K562 (cell line): ENCODE measurements around the gene KDM2A. TPM values are rescaled to one million over a fixed set of nuclear protein-coding genes. Genes with fewer than 3 reads are reported as not detected.

ENCODE experiments used
- ZBTB40 ChIP-seq, 2 experiments: fragments of 450-650 bp in 1 of 2; sonication (generic) in 1 of 2; formaldehyde crosslinking in 1 of 2; IDR thresholded peaks; 2 replicates each; pipeline versions ENCODE4 v1.7.1 to v1.9.0; 2016 to 2022; ENCODE audit warnings: inconsistent platforms in 1 of 2, mild to moderate bottlenecking in 1 of 2, missing genetic modification reagents in 1 of 2
- polyA plus RNA-seq, 8 experiments: library from polyadenylated mRNA; depleted of rRNA in 4 of 8; stranded (reverse) in 5 of 8; unstranded in 3 of 8; fragments of >200 nt; fragmentation: Nextera tagmentation in 2 of 8; fragmentation: Illumina TruSeq in 1 of 8; extraction: Ambion mirVana in 2 of 8; extraction: Trizol in 1 of 8; gene quantifications; 2 replicates each; pipeline versions ENCODE4 v1.2.1 to v1.2.3, GENCODE V29; 2011 to 2014; ENCODE audit warnings: inconsistent platforms in 1 of 8, missing spikeins in 1 of 8
- total RNA-seq, 7 experiments: library from RNA; depleted of rRNA in 6 of 7; stranded (reverse); fragments of >200 nt in 6 of 7; fragmentation: Illumina TruSeq in 2 of 7; extraction: Trizol in 2 of 7; gene quantifications; 2 replicates each; pipeline versions ENCODE4 v1.2.1 to v1.2.3, GENCODE V29; 2011 to 2021; ENCODE audit warnings: low replicate concordance in 1 of 7

KDM2A gene
- total and polyA plus RNA-seq, 9 of the 15 experiments (the other 6 are each of a cell fraction or from before 2014, with no cell fraction given), result 5.0 to 39.3 (median 21.3) TPM

DNA sequence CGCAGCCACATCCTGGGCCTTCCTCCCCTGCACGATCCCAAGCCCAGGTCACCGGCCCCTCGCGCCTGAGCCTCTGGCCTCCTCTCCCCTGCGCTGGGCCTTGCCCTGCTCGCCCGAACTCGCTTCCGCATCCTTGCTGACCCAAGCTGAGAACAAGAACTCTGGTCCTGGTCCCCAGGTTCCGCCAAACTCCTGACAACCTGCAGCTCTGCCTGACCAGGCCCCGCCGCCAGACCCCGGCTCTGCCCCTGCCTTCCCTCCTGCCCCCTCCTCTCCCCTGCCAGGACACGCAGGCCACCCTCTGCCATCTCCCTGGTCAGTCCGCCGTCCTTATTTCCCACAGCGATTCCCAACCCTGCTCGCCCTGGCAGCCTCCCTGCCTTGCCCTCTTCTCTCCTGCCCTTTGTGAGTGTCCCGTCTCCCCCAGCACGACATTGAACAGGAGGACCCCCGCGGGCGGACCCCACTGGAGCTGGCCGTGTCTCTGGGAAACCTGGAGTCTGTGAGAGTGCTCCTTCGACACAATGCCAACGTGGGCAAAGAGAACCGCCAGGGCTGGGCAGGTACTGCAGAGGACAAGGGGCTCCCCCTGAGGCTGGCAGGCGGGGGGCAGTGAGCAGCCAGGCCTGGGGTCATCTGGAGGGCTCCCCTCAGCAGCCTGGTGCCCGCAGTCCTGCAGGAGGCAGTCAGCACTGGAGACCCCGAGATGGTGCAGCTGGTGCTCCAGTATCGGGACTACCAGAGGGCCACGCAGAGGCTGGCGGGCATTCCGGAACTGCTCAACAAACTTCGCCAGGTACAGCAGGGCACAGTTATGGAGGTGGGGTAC, 170.8 kb downstream of the KDM2A start (continued):
- peak; percentile 50; the same call in 1 of the 2 replicates for TF ChIP-seq ZBTB40 (IDR thresholded peaks at IDR 0.05)
- TF ChIP-seq ZBTB40 (CRISPR knock-in tag; IDR thresholded peaks at IDR 0.05), result no peak
